Heart left ventricle (tissue), 13 donors: ENCODE measurements around the gene ILDR1.

Experiments
- CTCF ChIP-seq, 12 donors: fragments of 200-600 bp; sonication (generic) in 4 of 12; IDR thresholded peaks; one replicate each; pipeline versions ENCODE4 v1.5.0 to v1.8.0; 2018 to 2022; ENCODE audit warnings: antibody characterized with exemption in 12 of 12, mild to moderate bottlenecking in 5 of 12
- POLR2A ChIP-seq, 2 donors: fragments of 450-650 bp; IDR thresholded peaks; one replicate each; pipeline ENCODE4 v1.6.1; 2017; ENCODE audit warnings: antibody characterized with exemption in 2 of 2, mild to moderate bottlenecking in 2 of 2, moderate library complexity in 2 of 2
- donor health status: ischemic (EF 13 %, LVEDD 7.1; RV severe dilation, severe dysfunction).
- donor health status: DM: no; HTN: yes; CAD: no.
- donor health status: DM: no; HTN: no; CAD: no.
- donor health status: ischemic (EF 25% LVEDD 6.9; RV normal size, moderate dysfunction).
- donor health status: ischemic (EF 25% LVEDD 5.7; RV mildly dilated, moderate dysfunction).
- donor health status: ischemic (EF 35%, LVEDD 5.7; RV mildly dilated, moderate dysfunction).
- donor health status: nonischemic (EF 11% LVEDD 7.7; RV severe dilation, severe dysfunction).
- donor health status: DM: yes; HTN: yes; CAD: no.
- donor health status: PGD.
- donor health status: ischemic (EF 29% LVEDD 5.4; RV normal size, mild dysfunction).
- donor health status: nonischemic (EF 23%, LVEDD 6.1; RV moderate dilation, normal function).

GRCh38 chr3:122021037-122021436 is 1.0 kb downstream of the ILDR1 start:
- TF ChIP-seq CTCF (IDR thresholded peaks at IDR 0.05) (no peak), POLR2A (IDR thresholded peaks at IDR 0.05) (no peak)
